Caco-2 (cell line): ENCODE measurements around the gene FBXO21. TPM values are rescaled to one million over a fixed set of nuclear protein-coding genes. Genes with fewer than 3 reads are reported as not detected.
"Not testable (repeated sequence)": the region's sequence is repeated elsewhere in the genome, so short reads cannot be mapped to it uniquely, and the experiment has no call there.

Experiments used
- BruUV-seq: library from RNA; stranded (reverse); fragments of 400-500 nt; replicated peaks from 2 replicates; lab custom pipeline; 2021; lab: Mats Ljungman, UMichigan
- CTCF ChIA-PET: fragments of 300-600 bp; sonication (Branson Sonifier 250); formaldehyde crosslinking; loops from one replicate; lab custom pipeline; 2022; ENCODE audit warnings: antibody characterized with exemption; lab: Charles Lee
- POLR2A ChIA-PET: fragments of 300-600 bp; sonication (Branson Sonifier 250); formaldehyde crosslinking; loops from one replicate; lab custom pipeline; 2022; ENCODE audit warnings: antibody characterized with exemption; lab: Charles Lee
- DNase-seq, 2 experiments: peaks; one replicate each; pipeline versions ENCODE4 v3.0.0 to v3.0.0-alpha.2; 2020 to 2022
- H3K27me3 ChIP-seq: replicated peaks from 2 replicates; pipeline ENCODE4 v1.6.0; 2011; ENCODE audit warnings: low read length; ENCODE audit not compliant: control insufficient read depth, insufficient read depth
- H3K36me3 ChIP-seq: 2 replicates; pipeline ENCODE4 v1.5.1; 2011; ENCODE audit warnings: low read length; ENCODE audit not compliant: control insufficient read depth, insufficient read depth
- H3K4me1 ChIP-seq: fragments of 250-450 bp; sonication (Bioruptor Pico); 2 replicates; pipeline ENCODE4 v1.5.1; 2020; ENCODE audit warnings: mild to moderate bottlenecking
- H3K4me3 ChIP-seq: 2 replicates; pipeline ENCODE4 v1.5.1; 2011; ENCODE audit warnings: low read depth, mild to moderate bottlenecking, control low read depth, low read length
- H3K9me3 ChIP-seq: fragments of 250-450 bp; sonication (Bioruptor Pico); 2 replicates; pipeline ENCODE4 v1.5.1; 2020; ENCODE audit warnings: mild to moderate bottlenecking, moderate library complexity
- H3K27ac Mint-ChIP-seq: one replicate; pipeline ENCODE4 v1.8.0; 2022; ENCODE audit warnings: mixed read lengths; ENCODE audit not compliant: unreplicated experiment
- H3K27me3 Mint-ChIP-seq: one replicate; pipeline ENCODE4 v1.8.0; 2022; ENCODE audit warnings: mixed read lengths; ENCODE audit not compliant: insufficient read depth, unreplicated experiment
- H3K36me3 Mint-ChIP-seq: one replicate; pipeline ENCODE4 v1.8.0; 2022; ENCODE audit warnings: mild to moderate bottlenecking, mixed read lengths; ENCODE audit not compliant: insufficient read depth, unreplicated experiment
- H3K4me1 Mint-ChIP-seq: one replicate; pipeline ENCODE4 v1.8.0; 2022; ENCODE audit warnings: low read depth, mixed read lengths; ENCODE audit not compliant: unreplicated experiment
- H3K4me3 Mint-ChIP-seq: one replicate; pipeline ENCODE4 v1.8.0; 2022; ENCODE audit warnings: mild to moderate bottlenecking, moderate library complexity, mixed read lengths; ENCODE audit not compliant: unreplicated experiment
- H3K9me3 Mint-ChIP-seq: one replicate; pipeline ENCODE4 v1.8.0; 2022; ENCODE audit warnings: mixed read lengths; ENCODE audit not compliant: unreplicated experiment
- CTCF ChIP-seq, 2 experiments: fragments of 200-600 bp in 1 of 2; IDR thresholded peaks; 1 replicate in 1 of 2; 2 replicates in 1 of 2; pipeline versions ENCODE4 v1.5.1 to v1.8.0; 2011 to 2022; ENCODE audit warnings: antibody characterized with exemption in 1 of 2, control low read depth in 1 of 2, inconsistent platforms in 1 of 2, low read depth in 1 of 2, low read length in 1 of 2, mild to moderate bottlenecking in 1 of 2, moderate library complexity in 1 of 2; ENCODE audit not compliant: insufficient read depth in 1 of 2, severe bottlenecking in 1 of 2, unreplicated experiment in 1 of 2
- intact Hi-C: fragments of 100-400 bp; cut with micrococcal nuclease; formaldehyde crosslinking; loops from one replicate; pipeline ENCODE4 v1.10.0; 2022; ENCODE audit not compliant: unreplicated experiment
- total RNA-seq: library from RNA; stranded (reverse); gene quantifications from 2 replicates; pipeline ENCODE4 v1.2.3, GENCODE V29; 2022

Gene FBXO21
- total RNA-seq, 1 experiment from 2014 or later, result 44.5 TPM

- H3K4me3 Mint-ChIP-seq, result no peak overlapping the region
- ChIA-PET POLR2A (no interaction called here), CTCF (no interaction called here)
- no peaks in the 10 kb centered on the region for H3K36me3 Mint-ChIP-seq
- H3K4me1 ChIP-seq, result no peaks in the 10 kb centered on the region
- H3K9me3 Mint-ChIP-seq, result no peaks in the 10 kb centered on the region
- intact Hi-C loops, result no loop called here
- no peaks in the 10 kb centered on the region for H3K4me1 Mint-ChIP-seq
- H3K4me3 ChIP-seq, result no peak overlapping the region
- no peak overlapping the region for H3K27ac Mint-ChIP-seq
- BruUV-seq, result no TSS peak
- no peaks in the 10 kb centered on the region for H3K9me3 ChIP-seq
- no peak for TF ChIP-seq CTCF (IDR thresholded peaks at IDR 0.05; ENCODE audit: insufficient read depth in 1 of 2, low read depth in 1 of 2, low read length in 1 of 2, severe bottlenecking in 1 of 2, unreplicated experiment in 1 of 2)
- H3K27me3 Mint-ChIP-seq, result peaks cover 15% of the 10 kb centered on the region
- no peaks in the 10 kb centered on the region for H3K36me3 ChIP-seq
- no peak for DNase-seq
- H3K27me3 ChIP-seq, result no peaks in the 10 kb centered on the region
These were observed 17.4 kb upstream of the FBXO21 start for GRCh38 chr12:117207675-117208074.

- intact Hi-C loops, result no loop called here
- H3K9me3 ChIP-seq, result no peaks in the 10 kb centered on the region
- Mint-ChIP-seq H3K27ac (no peak overlapping the region), H3K36me3 (no peaks in the 10 kb centered on the region), H3K4me1 (no peaks in the 10 kb centered on the region), H3K4me3 (no peak overlapping the region), H3K9me3 (no peaks in the 10 kb centered on the region), H3K27me3 (peaks cover 11% of the 10 kb centered on the region)
- no peaks in the 10 kb centered on the region for H3K27me3 ChIP-seq
- ChIA-PET CTCF (interaction anchor here (0.5 kb wide), 1 partner anchor 90 kb away, joined by 3 read pairs; no protein-coding TSS in a partner anchor), POLR2A (no interaction called here)
- no TSS peak for BruUV-seq
- no peaks in the 10 kb centered on the region for H3K36me3 ChIP-seq
- DNase-seq, result no peak
- H3K4me1 ChIP-seq, result no peaks in the 10 kb centered on the region
- no peak overlapping the region for H3K4me3 ChIP-seq
- no peak for TF ChIP-seq CTCF (IDR thresholded peaks at IDR 0.05; ENCODE audit: insufficient read depth in 1 of 2, low read depth in 1 of 2, low read length in 1 of 2, severe bottlenecking in 1 of 2, unreplicated experiment in 1 of 2)
These were observed 12.3 kb upstream of the FBXO21 start for GRCh38 chr12:117202556-117202955.

- intact Hi-C loops, result no loop called here
- no peak for TF ChIP-seq CTCF (IDR thresholded peaks at IDR 0.05; ENCODE audit: insufficient read depth in 1 of 2, low read depth in 1 of 2, low read length in 1 of 2, severe bottlenecking in 1 of 2, unreplicated experiment in 1 of 2)
- Histone ChIP-seq H3K4me3 (no peak overlapping the region), H3K27me3 (no peaks in the 10 kb centered on the region), H3K9me3 (no peaks in the 10 kb centered on the region), H3K4me1 (no peaks in the 10 kb centered on the region), H3K36me3 (no peaks in the 10 kb centered on the region)
- CTCF ChIA-PET, result interaction anchor here (0.5 kb wide), 1 partner anchor 90 kb away, joined by 3 read pairs; no protein-coding TSS in a partner anchor
- POLR2A ChIA-PET, result no interaction called here
- no TSS peak for BruUV-seq
- no peaks in the 10 kb centered on the region for H3K9me3 Mint-ChIP-seq
- H3K36me3 Mint-ChIP-seq, result no peaks in the 10 kb centered on the region
- no peak overlapping the region for H3K27ac Mint-ChIP-seq
- H3K4me1 Mint-ChIP-seq, result no peaks in the 10 kb centered on the region
- peaks cover 12% of the 10 kb centered on the region for H3K27me3 Mint-ChIP-seq
- no peak overlapping the region for H3K4me3 Mint-ChIP-seq
- DNase-seq, result no peak
These were observed 11.8 kb upstream of the FBXO21 start for GRCh38 chr12:117202033-117202432.

GRCh38 chr12:117199956-117200744 is 9.9 kb upstream of the FBXO21 start:
- H3K36me3 ChIP-seq, BruUV-seq, DNase-seq, H3K9me3 ChIP-seq, intact Hi-C loops, CTCF ChIA-PET, H3K36me3 Mint-ChIP-seq, H3K4me3 ChIP-seq, H3K27ac Mint-ChIP-seq, H3K4me3 Mint-ChIP-seq, H3K4me1 Mint-ChIP-seq, POLR2A ChIA-PET, H3K4me1 ChIP-seq, H3K27me3 ChIP-seq, H3K9me3 Mint-ChIP-seq: not testable (repeated sequence)
- peaks cover 12% of the 10 kb centered on the region for H3K27me3 Mint-ChIP-seq

- Mint-ChIP-seq H3K27me3 (peaks cover 12% of the 10 kb centered on the region), H3K9me3 (peaks cover 20% of the 10 kb centered on the region)
- CTCF ChIA-PET, POLR2A ChIA-PET, H3K4me1 Mint-ChIP-seq, H3K4me3 ChIP-seq, intact Hi-C loops, H3K36me3 ChIP-seq, H3K9me3 ChIP-seq, H3K4me1 ChIP-seq, H3K27me3 ChIP-seq, H3K27ac Mint-ChIP-seq, H3K4me3 Mint-ChIP-seq, DNase-seq, BruUV-seq, H3K36me3 Mint-ChIP-seq: not testable (repeated sequence)
These were observed 6.1 kb upstream of the FBXO21 start for GRCh38 chr12:117196334-117196733.
